ENCODE data around the gene UNC5B.

DNA sequence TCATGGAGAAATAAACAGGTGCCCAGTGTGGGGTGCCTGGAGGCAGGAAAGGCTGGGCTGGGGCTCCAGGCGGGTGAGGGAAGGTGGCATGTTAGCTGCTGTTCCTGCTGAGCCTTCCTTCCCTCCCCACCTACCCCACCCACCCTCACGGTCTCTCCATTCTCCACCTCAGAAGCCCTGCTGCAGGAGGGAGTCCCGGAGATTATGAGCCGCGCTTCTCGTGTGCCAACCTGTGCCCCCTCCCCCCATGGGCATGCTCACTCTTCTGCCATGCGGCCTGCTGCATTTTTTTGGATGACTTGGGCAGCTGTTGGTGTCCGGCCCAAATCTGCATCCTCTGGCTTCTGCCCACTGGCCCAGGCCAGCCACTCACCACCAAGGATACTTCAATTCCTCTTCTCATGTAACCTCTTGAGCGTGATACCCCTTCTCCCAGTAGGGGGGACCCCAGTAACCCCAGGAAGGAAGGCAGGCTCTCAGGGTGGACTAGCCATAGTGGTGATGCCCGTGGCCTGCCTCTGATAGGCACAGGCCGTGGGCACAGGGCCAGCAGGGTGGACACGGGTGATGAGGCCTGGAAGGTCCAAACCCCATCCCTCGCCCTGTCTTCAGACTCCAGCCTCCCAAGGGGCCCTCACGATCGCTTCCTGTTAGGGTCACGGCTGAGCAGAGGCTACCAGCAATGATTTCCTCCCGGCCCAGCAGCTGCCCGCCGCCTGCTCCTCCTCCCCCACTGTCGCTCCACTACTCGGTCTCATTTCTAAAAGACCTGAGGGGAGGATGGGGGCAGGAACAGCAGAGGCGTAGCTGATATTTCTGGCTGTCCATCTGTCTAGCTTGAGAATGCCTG lies 27.8 kb downstream of the UNC5B start:
- TF ChIP-seq, protein P1, sequence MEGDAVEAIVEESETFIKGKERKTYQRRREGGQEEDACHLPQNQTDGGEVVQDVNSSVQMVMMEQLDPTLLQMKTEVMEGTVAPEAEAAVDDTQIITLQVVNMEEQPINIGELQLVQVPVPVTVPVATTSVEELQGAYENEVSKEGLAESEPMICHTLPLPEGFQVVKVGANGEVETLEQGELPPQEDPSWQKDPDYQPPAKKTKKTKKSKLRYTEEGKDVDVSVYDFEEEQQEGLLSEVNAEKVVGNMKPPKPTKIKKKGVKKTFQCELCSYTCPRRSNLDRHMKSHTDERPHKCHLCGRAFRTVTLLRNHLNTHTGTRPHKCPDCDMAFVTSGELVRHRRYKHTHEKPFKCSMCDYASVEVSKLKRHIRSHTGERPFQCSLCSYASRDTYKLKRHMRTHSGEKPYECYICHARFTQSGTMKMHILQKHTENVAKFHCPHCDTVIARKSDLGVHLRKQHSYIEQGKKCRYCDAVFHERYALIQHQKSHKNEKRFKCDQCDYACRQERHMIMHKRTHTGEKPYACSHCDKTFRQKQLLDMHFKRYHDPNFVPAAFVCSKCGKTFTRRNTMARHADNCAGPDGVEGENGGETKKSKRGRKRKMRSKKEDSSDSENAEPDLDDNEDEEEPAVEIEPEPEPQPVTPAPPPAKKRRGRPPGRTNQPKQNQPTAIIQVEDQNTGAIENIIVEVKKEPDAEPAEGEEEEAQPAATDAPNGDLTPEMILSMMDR (IDR thresholded peaks at IDR 0.05): no peak
- TF ChIP-seq POLR2AphosphoS5 (IDR thresholded peaks at IDR 0.05): no peak
- no peak for TF ChIP-seq POLR2A (IDR thresholded peaks at IDR 0.05)
- no peak for TF ChIP-seq EP300 (IDR thresholded peaks at IDR 0.05)

Data from upper lobe of left lung (tissue), 4 donors.